Forelimb muscle (tissue), 1 donor: Measurements from ENCODE around the gene ZNF763. TPM values are rescaled to one million over a fixed set of nuclear protein-coding genes. Genes with fewer than 3 reads are reported as not detected.
A peak's percentile ranks its signal among the peaks of the same experiment; 100 is the strongest.
"Not testable (repeated sequence)": the region's sequence is repeated elsewhere in the genome, so short reads cannot be mapped to it uniquely, and the experiment has no call there.

Experiments used
- DNase-seq: peaks from one replicate; pipeline ENCODE4 v3.0.0-alpha.2; 2013; ENCODE audit warnings: low read depth
- polyA plus RNA-seq: library from polyadenylated mRNA; unstranded; fragments of 120-200 nt; gene quantifications from one replicate; pipeline ENCODE4 v1.2.1, GENCODE V29; 2013; ENCODE audit not compliant: insufficient read length

Gene ZNF763
- polyA plus RNA-seq, result 1.7 TPM

DNA sequence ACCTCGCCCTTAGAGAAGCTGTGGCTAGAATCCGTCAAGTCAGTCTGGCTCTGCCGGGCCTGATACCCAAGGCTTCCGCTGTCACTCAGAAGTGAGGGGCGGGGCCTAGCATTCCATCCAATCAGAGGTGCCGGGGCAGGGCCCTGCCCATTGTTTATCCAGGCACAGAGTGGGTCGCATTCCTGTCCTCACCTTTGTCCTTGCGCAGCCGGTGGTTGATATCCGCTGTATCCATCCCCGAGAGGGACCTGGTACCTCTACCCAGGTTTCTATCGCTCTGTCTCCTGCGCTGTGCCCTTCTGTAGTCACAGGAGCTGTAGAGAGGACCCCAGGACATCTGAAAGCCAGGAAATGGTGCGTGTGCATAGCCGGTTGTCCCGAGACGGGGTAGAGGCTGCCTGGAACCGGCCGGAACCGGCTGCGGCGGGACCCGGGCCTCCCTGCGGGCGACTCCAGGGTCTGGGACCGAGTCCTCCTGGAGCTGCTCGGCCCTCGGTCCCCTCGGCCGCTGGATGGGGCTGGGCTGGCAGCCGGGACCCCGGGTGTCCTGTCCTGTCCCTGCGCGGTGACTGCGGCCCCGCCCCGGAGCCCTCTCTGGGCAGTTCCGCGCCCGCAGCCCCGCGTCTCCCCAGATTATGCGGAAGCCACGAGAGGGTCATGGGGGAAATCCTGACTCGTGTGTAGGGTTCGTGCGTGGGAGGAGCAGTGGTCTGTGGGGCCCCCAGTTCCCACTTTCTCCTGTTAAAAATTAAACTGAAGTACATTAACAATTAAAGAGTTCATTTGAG, at the start of gene ZNF763:
ZNF763 (plus strand) TSS at position 183 of the 788 bp plus-strand sequence; CDS start at position 352, 169 bp downstream.
- no peak for DNase-seq

DNA sequence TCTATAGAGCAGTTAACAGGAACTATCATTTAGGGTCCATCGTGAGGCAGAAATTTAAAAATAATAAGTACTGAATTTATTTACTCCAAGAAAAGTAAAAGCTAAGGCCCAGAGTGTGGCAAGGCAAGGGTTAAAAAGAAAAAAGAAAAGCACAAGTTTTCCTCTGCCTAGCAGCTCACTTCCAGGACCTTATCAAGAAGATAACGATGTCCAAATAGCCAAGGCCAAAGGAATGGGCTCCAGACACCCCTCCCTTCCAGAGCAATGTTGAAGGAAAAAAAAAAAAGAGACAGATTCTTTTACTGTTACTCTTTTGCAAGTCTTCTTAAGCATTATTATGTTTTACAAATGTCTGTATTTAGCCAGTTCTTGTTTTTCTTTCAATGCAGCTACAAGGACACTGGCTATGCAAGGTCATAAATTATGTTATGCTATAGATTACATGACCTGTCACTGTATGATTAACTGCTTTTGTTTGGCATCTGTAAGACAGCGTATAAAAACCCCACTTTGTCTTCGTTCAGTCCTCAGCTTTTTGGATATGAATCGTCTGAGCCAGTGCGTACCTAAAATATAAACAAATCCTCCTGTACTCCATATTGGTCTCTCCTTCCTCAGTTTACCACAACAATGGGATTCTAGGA, 42.9 kb upstream of the ZNF763 start:
- DNase-seq, result no peak

DNA sequence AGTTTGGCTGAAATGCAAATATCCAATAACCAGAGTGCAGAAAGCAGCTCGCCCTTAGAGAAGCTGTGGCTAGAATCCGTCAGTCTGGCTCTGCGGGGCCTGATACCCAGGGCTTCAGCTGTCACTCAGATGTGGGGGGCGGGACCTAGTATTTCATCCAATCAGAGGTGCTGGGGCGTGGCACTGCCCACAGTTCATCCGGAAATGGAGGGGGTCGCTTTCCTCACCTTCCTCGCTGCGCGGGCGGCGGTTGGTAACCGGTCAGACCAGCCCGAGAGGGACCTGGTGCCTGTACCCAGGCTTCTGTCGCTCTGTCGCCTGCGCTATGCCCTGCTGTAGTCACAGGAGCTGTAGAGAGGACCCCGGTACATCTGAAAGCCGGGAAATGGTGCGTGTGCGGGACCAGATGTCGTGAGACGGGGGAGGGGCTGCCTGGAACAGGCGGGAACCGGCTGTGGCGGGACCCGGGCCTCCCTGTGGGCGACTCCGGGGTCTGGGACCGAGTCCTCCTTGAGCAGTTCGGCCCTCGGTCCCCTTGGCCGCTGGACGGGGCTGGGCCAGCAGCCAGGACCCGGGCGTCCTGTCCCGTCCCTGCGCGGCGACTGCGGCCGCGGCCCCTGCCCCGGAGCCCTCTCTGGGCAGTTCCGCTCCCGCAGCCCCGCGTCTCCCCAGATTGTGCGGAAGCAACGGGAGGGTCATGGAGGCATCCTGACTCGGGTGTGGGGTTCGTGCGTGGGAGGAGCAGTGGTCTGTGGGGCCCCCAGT, 39.8 kb upstream of the ZNF763 start, which contains the start of gene ZNF700:
ZNF700 (plus strand) TSS at position 222 of the 765 bp plus-strand sequence; CDS start at position 326, 104 bp downstream.
- peak; percentile 74 for DNase-seq

- DNase-seq, result not testable (repeated sequence)
These were observed 39.1 kb upstream of the ZNF763 start for GRCh38 chr19:11925651-11926187.

DNA sequence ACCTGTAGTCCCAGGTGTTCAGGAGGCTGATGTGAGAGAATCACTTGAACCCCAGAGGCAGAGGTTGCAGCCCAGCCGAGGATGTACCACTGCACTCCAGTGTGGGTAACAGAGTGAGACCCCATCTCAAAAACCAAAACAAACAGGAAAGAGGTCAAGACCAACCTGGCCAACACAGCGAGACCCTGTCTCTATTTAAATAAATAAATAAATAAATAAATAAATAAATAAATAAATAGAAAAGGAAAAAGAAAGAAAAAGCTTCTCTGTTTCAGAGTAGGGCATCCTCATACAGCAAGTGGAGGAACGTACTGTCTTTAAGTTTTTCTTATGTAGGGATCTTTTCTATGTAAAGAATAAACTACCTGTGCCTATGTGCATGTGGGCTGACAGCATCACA, 37.6 kb upstream of the ZNF763 start:
- DNase-seq, result no peak

- no peak for DNase-seq
These were observed 33.8 kb upstream of the ZNF763 start for GRCh38 chr19:11931051-11931450.

GRCh38 chr19:11931513-11931912, 33.3 kb upstream of the ZNF763 start:
- no peak for DNase-seq

DNA sequence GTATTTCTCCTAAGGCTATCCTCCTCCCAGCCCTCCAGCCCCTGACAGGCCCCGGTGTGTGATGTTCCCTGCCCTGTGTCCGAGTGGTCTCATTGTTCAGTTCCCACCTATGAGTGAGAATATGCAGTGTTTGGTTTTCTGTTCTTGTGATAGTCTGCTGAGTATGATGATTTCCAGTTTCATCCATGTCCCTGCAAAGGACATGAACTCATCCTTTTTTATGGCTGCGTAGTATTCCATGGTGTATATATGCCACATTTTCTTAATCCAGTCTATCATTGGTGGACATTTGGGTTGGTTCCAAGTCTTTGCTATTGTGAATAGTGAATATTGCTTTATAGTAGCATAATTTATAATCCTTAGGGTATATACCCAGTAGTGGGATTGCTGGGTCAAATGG, 29.0 kb upstream of the ZNF763 start:
- not testable (repeated sequence) for DNase-seq

GRCh38 chr19:11938383-11938782, 26.5 kb upstream of the ZNF763 start:
- DNase-seq, result not testable (repeated sequence)

GRCh38 chr19:11941361-11941887, 23.4 kb upstream of the ZNF763 start:
- not testable (repeated sequence) for DNase-seq

DNA sequence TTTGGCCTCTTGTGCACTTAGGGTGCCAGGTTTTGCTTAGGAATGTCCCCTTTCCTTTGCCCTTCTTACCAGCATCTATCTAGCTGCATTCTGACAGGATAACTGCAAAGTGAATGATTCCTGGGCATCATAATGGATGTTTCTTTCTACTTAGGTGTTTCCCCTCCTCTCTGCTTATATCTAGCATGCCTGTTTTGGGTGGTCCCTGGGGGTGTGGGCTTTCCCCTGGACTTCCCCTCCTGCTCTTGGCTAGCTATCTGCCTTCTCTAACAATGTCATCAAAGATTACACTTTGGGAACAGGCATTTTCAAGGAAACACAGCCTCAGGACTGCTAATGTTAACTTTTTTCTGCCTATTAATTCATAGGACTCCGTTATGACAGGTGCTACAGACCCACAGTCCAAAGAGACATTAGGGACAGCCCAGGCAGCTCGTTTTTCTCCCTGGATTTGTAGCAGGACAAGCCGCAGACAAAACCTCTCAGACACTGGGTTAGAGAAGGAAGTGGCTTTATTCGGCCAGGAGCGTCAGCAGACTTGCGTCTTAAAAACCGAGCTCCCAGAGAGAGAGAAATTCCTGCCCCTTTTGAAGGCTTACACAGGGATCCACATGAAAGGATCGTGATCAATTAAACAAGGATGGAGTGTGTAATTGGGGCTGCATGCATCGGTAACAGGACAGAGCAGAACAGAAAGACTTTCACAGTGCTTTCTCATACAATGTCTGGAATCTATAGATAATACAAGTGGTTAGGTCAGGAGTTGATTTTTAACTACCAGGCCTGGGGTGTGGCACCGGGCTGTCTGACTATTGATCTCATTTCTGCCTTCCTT, 22.6 kb upstream of the ZNF763 start:
- DNase-seq, result no peak

- DNase-seq, result no peak
These were observed 22.1 kb upstream of the ZNF763 start for GRCh38 chr19:11942843-11943108.

DNA sequence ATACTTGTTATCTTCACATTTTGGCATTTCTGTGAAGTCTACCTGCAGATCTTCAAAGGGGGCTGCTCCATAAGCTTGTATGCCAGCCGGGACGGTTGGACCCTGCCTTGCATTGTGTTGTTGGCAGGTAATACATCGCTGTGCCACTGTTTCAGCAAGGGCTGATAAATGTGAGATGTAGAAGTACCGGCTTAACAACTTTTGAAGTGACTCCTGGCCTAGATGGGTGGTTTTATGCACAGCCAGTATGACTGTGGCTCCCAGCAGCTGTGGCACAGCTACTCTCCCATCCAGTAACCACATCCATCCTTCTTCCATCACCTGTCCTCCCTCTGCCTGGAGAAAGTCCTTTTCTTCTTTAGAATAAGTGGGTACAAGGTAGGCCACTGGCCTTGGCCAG, 20.2 kb upstream of the ZNF763 start:
- no peak for DNase-seq

DNA sequence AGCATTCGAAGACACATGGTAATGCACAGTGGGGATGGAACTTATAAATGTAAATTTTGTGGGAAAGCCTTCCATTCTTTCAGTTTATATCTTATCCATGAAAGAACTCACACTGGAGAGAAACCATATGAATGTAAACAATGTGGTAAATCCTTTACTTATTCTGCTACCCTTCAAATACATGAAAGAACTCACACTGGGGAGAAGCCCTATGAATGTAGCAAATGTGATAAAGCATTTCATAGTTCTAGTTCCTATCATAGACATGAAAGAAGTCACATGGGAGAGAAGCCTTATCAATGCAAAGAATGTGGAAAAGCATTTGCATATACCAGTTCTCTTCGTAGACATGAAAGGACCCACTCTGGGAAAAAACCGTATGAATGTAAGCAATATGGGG, 16.2 kb upstream of the ZNF763 start:
- no peak for DNase-seq

DNA sequence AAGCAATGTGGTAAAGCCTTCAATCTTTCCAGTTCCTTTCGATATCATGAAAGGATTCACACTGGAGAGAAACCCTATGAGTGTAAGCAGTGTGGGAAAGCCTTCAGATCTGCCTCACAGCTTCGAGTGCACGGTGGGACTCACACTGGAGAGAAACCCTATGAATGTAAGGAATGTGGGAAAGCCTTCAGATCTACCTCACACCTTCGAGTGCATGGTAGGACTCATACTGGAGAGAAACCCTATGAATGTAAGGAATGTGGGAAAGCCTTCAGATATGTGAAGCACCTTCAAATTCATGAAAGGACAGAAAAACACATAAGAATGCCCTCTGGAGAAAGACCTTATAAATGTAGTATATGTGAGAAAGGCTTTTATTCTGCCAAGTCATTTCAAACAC, 15.6 kb upstream of the ZNF763 start:
- no peak for DNase-seq

DNA sequence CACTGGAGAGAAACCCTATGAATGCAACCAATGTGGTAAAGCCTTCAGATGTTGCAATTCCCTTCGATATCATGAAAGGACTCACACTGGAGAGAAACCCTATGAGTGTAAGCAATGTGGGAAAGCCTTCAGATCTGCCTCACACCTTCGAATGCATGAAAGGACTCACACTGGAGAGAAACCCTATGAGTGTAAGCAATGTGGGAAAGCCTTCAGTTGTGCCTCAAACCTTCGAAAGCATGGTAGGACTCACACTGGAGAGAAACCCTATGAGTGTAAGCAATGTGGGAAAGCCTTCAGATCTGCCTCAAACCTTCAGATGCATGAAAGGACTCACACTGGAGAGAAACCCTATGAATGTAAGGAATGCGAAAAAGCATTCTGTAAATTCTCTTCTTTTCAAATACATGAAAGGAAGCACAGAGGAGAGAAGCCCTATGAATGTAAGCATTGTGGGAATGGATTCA, 15.2 kb upstream of the ZNF763 start:
- not testable (repeated sequence) for DNase-seq

- no peak for DNase-seq
These were observed 14.5 kb upstream of the ZNF763 start for GRCh38 chr19:11950312-11950711.

- peak; percentile 67 for DNase-seq
These were observed 1.1 kb upstream of the ZNF763 start for GRCh38 chr19:11963566-11964355.

- DNase-seq, result no peak
These were observed 363 bp upstream of the ZNF763 start for GRCh38 chr19:11964496-11964857.

GRCh38 chr19:11970174-11970573, 5.3 kb downstream of the ZNF763 start:
- DNase-seq, result no peak
